Gastrocnemius medialis (tissue), 4 donors: ENCODE data around the gene SGTA. TPM values are rescaled to one million over a fixed set of nuclear protein-coding genes. Genes with fewer than 3 reads are reported as not detected.

Experiments used
- ATAC-seq, 2 donors: fragments of 150-250 bp; one replicate each; pipeline ENCODE4 v1.9.1; 2016
- DNase-seq, 2 donors: peaks; one replicate each; pipeline ENCODE4 v3.0.0-alpha.2; 2019
- H3K27ac ChIP-seq, 4 donors: fragments of 200-600 bp; sonication (generic); 1 replicate in 1 of 4; 2 replicates in 3 of 4; pipeline ENCODE4 v1.5.1; 2016 to 2018; ENCODE audit warnings: mild to moderate bottlenecking in 2 of 4, moderate library complexity in 1 of 4
- H3K27me3 ChIP-seq, 3 donors: fragments of 200-600 bp; sonication (generic) in 2 of 3; 1 replicate in 1 of 3; 2 replicates in 2 of 3; pipeline versions ENCODE4 v1.5.1 to v1.6.0; 2016 to 2019; ENCODE audit warnings: mild to moderate bottlenecking in 1 of 3, moderate library complexity in 1 of 3
- H3K36me3 ChIP-seq, 2 donors: fragments of 200-600 bp; sonication (generic) in 1 of 2; one replicate each; pipeline ENCODE4 v1.5.1; 2017 to 2018
- H3K4me1 ChIP-seq, 2 donors: fragments of 200-600 bp; sonication (generic) in 1 of 2; one replicate each; pipeline ENCODE4 v1.5.1; 2016 to 2017; ENCODE audit warnings: mild to moderate bottlenecking in 2 of 2
- H3K4me3 ChIP-seq, 4 donors: fragments of 200-600 bp; sonication (generic) in 3 of 4; 1 replicate in 1 of 4; 2 replicates in 3 of 4; pipeline ENCODE4 v1.5.1; 2016 to 2019; ENCODE audit warnings: mild to moderate bottlenecking in 2 of 4
- H3K9me3 ChIP-seq, 3 donors: fragments of 200-600 bp; sonication (generic) in 2 of 3; 1 replicate in 1 of 3; 2 replicates in 2 of 3; pipeline ENCODE4 v1.5.1; 2016 to 2019
- CTCF ChIP-seq, 5 experiments: fragments of 450-650 bp in 3 of 5; fragments of 200-600 bp in 2 of 5; sonication (generic) in 2 of 5; IDR thresholded peaks in 4 of 5; conservative IDR thresholded peaks in 1 of 5; 1 replicate in 4 of 5; 2 replicates in 1 of 5; pipeline ENCODE4 v1.5.1; 2016 to 2019; ENCODE audit warnings: antibody characterized with exemption in 5 of 5, mild to moderate bottlenecking in 3 of 5, moderate library complexity in 3 of 5
- POLR2A ChIP-seq, 2 donors: fragments of 450-650 bp; IDR thresholded peaks; one replicate each; pipeline ENCODE4 v1.6.1; 2017; ENCODE audit warnings: antibody characterized with exemption in 2 of 2, mild to moderate bottlenecking in 2 of 2, moderate library complexity in 2 of 2
- in situ Hi-C, 4 donors: fragments of 200-750 bp; cut with MboI; loops; one replicate each; pipeline versions ENCODE4 v1.15.0 to v1.8.0; 2017; ENCODE audit warnings: low sequenced_read_pairs in 4 of 4
- intact Hi-C: fragments of 100-400 bp; cut with DNase I; formaldehyde crosslinking; loops from one replicate; pipeline ENCODE4 v1.15.1; 2023; ENCODE audit warnings: low total_unique reads
- total RNA-seq, 4 donors: library from RNA; depleted of rRNA; stranded (reverse); fragments of >200 nt; gene quantifications; one replicate each; pipeline versions ENCODE4 v1.1.0 to v1.2.3, GENCODE V29; 2016

Gene SGTA
- total RNA-seq, 4 donors from 2014 or later, result 70.0 to 114 (median 91.2) TPM

GRCh38 chr19:2812414-2813234 lies 29.6 kb upstream of the SGTA start:
- H3K36me3 ChIP-seq, result peaks cover 0 to 27% of the 10 kb centered on the region in 2 donors
- H3K27ac ChIP-seq, result no peak overlapping the region
- intact Hi-C loops, result no loop called here
- no peak for TF ChIP-seq POLR2A (IDR thresholded peaks at IDR 0.05)
- TF ChIP-seq CTCF (IDR thresholded peaks at IDR 0.05 in 4 of 5, conservative IDR thresholded peaks at IDR 0.05 in 1 of 5), result no peak
- H3K9me3 ChIP-seq, result no peaks in the 10 kb centered on the region
- H3K4me3 ChIP-seq, result no peak overlapping the region
- ATAC-seq (no peak), DNase-seq (no peak)
- H3K27me3 ChIP-seq, result no peaks in the 10 kb centered on the region
- no peaks in the 10 kb centered on the region for H3K4me1 ChIP-seq
- in situ Hi-C loops, result no loop called here

- in situ Hi-C loops (no loop called here), intact Hi-C loops (no loop called here)
- no peak overlapping the region for H3K27ac ChIP-seq
- no peaks in the 10 kb centered on the region for H3K4me1 ChIP-seq
- peaks cover 0 to 31% of the 10 kb centered on the region in 2 donors for H3K36me3 ChIP-seq
- H3K27me3 ChIP-seq, result no peaks in the 10 kb centered on the region
- DNase-seq (peak; percentile 12 to 58), ATAC-seq (peak in 1 of 2 donors; percentile 59)
- TF ChIP-seq CTCF (IDR thresholded peaks at IDR 0.05 in 4 of 5, conservative IDR thresholded peaks at IDR 0.05 in 1 of 5) (no peak), POLR2A (IDR thresholded peaks at IDR 0.05) (no peak)
- H3K4me3 ChIP-seq, result no peak overlapping the region
- no peaks in the 10 kb centered on the region for H3K9me3 ChIP-seq
Observed at GRCh38 chr19:2811735-2812413, 28.8 kb upstream of the SGTA start.

GRCh38 chr19:2811221-2811722 lies 28.2 kb upstream of the SGTA start:
- Histone ChIP-seq H3K36me3 (peaks cover 0 to 31% of the 10 kb centered on the region in 2 donors), H3K27me3 (no peaks in the 10 kb centered on the region), H3K4me3 (no peak overlapping the region), H3K4me1 (no peaks in the 10 kb centered on the region), H3K9me3 (no peaks in the 10 kb centered on the region), H3K27ac (no peak overlapping the region)
- ATAC-seq (no peak), DNase-seq (no peak)
- in situ Hi-C loops, result no loop called here
- TF ChIP-seq POLR2A (IDR thresholded peaks at IDR 0.05), result no peak
- TF ChIP-seq CTCF (IDR thresholded peaks at IDR 0.05 in 4 of 5, conservative IDR thresholded peaks at IDR 0.05 in 1 of 5), result no peak
- intact Hi-C loops, result no loop called here

- in situ Hi-C loops (no loop called here), intact Hi-C loops (no loop called here)
- ATAC-seq (no peak), DNase-seq (no peak)
- Histone ChIP-seq H3K27me3 (no peaks in the 10 kb centered on the region), H3K9me3 (no peaks in the 10 kb centered on the region), H3K4me1 (no peaks in the 10 kb centered on the region), H3K36me3 (peaks cover 0 to 32% of the 10 kb centered on the region in 2 donors), H3K27ac (no peak overlapping the region), H3K4me3 (no peak overlapping the region)
- TF ChIP-seq CTCF (IDR thresholded peaks at IDR 0.05 in 4 of 5, conservative IDR thresholded peaks at IDR 0.05 in 1 of 5) (no peak), POLR2A (IDR thresholded peaks at IDR 0.05) (no peak)
Observed at GRCh38 chr19:2810141-2811091, 27.3 kb upstream of the SGTA start.
